Forelimb muscle (tissue), 1 donor: ENCODE results near the gene COL6A2. TPM values are rescaled to one million over a fixed set of nuclear protein-coding genes. Genes with fewer than 3 reads are reported as not detected.
"Not testable (repeated sequence)": the region's sequence is repeated elsewhere in the genome, so short reads cannot be mapped to it uniquely, and the experiment has no call there.

ENCODE experiments used
- DNase-seq: peaks from one replicate; pipeline ENCODE4 v3.0.0-alpha.2; 2013; ENCODE audit warnings: low read depth
- polyA plus RNA-seq: library from polyadenylated mRNA; unstranded; fragments of 120-200 nt; gene quantifications from one replicate; pipeline ENCODE4 v1.2.1, GENCODE V29; 2013; ENCODE audit not compliant: insufficient read length

The COL6A2 gene
- polyA plus RNA-seq, 1 donor = 533 TPM

- no peak for DNase-seq
Measured at GRCh38 chr21:46171996-46172862, 74.3 kb downstream of the COL6A2 start.

GRCh38 chr21:46172863-46173528, 75.1 kb downstream of the COL6A2 start:
- DNase-seq = no peak

- DNase-seq = no peak
Measured at GRCh38 chr21:46173573-46173972, 75.7 kb downstream of the COL6A2 start.

DNA sequence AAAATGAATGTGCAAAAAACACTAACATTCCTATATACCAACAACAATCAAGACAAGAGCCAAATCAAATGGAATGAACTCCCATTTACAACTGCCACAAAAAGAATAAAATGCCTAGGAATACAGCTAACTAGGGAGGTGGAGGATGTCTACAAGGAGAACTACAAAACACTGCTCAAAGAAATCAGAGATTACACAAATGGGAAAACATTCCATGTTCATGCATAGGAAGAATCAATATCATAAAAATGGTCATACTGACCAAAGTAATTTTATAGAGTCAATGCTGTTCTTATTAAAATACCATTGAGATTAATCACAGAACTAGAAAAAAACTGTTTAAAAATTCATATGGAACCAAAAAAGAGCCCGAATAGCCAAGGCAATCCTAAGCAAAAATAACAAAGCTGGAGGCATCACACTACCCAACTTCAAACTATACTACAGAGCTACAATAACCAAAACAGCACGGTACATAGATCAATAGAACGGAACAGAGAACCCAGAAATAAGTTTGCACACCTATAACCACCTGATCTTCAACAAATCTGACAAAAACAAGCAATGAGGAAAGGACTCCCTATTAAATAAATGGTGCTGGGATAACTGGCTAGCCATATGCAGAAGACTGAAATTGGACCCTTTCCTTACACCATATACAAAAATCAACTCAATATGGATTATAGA, 78.7 kb downstream of the COL6A2 start:
- not testable (repeated sequence) for DNase-seq

- DNase-seq = no peak
Measured at GRCh38 chr21:46178961-46179360, 81.0 kb downstream of the COL6A2 start.

Other genes with a start within 250 kb of the COL6A2 start
- 377 TPM for gene COL6A1, start 116.3 kb upstream of the COL6A2 start, polyA plus RNA-seq
- 1.5 TPM for gene FTCD, start 57.5 kb downstream of the COL6A2 start, polyA plus RNA-seq
- gene SPATC1L, start 86.3 kb downstream of the COL6A2 start, polyA plus RNA-seq = 8.7 TPM
- gene LSS, start 130.7 kb downstream of the COL6A2 start, polyA plus RNA-seq = 32.0 TPM
- 58.9 TPM for gene MCM3AP, start 187.5 kb downstream of the COL6A2 start, polyA plus RNA-seq
- gene YBEY, start 188.2 kb downstream of the COL6A2 start, polyA plus RNA-seq = 23.4 TPM
- gene C21orf58, start 225.8 kb downstream of the COL6A2 start, polyA plus RNA-seq = 8.2 TPM
- 66.6 TPM for gene PCNT, start 226.0 kb downstream of the COL6A2 start, polyA plus RNA-seq